A673 (cell line): Measurements from ENCODE around the gene THSD7B. TPM values are rescaled to one million over a fixed set of nuclear protein-coding genes. Genes with fewer than 3 reads are reported as not detected.

Source experiments
- BruUV-seq: library from RNA; stranded (reverse); fragments of 400-500 nt; replicated peaks from 2 replicates; lab custom pipeline; 2021; lab: Mats Ljungman, UMichigan
- CTCF ChIA-PET: fragments of 300-600 bp; sonication (Branson Sonifier 250); formaldehyde crosslinking; loops from one replicate; lab custom pipeline; 2022; ENCODE audit warnings: antibody characterized with exemption; lab: Charles Lee
- POLR2A ChIA-PET: fragments of 300-600 bp; sonication (Branson Sonifier 250); formaldehyde crosslinking; loops from one replicate; lab custom pipeline; 2022; ENCODE audit warnings: antibody characterized with exemption; ENCODE audit not compliant: low non-redundant PET; lab: Charles Lee
- DNase-seq: peaks from one replicate; pipeline ENCODE4 v3.0.0-alpha.2; 2015; ENCODE audit warnings: low spot score
- H3K27ac ChIP-seq: fragments of 200-600 bp; sonication (generic); 2 replicates; pipeline ENCODE4 v1.5.1; 2016; ENCODE audit warnings: mixed run types, low read depth, mild to moderate bottlenecking, mixed read lengths, antibody characterized with exemption, low read length; ENCODE audit not compliant: poor library complexity, severe bottlenecking
- H3K27me3 ChIP-seq: fragments of 200-600 bp; sonication (generic); replicated peaks from 2 replicates; pipeline ENCODE4 v1.6.1; 2017; ENCODE audit warnings: mixed run types, low read depth, mild to moderate bottlenecking, mixed read lengths, antibody characterized with exemption, low read length; ENCODE audit not compliant: insufficient read depth, poor library complexity
- H3K36me3 ChIP-seq: fragments of 200-600 bp; sonication (generic); 2 replicates; pipeline ENCODE4 v1.6.1; 2016; ENCODE audit warnings: mixed run types, mild to moderate bottlenecking, mixed read lengths, antibody characterized with exemption, low read length; ENCODE audit not compliant: insufficient read depth, poor library complexity, severe bottlenecking
- H3K4me1 ChIP-seq: fragments of 200-600 bp; sonication (generic); 2 replicates; pipeline ENCODE4 v1.6.1; 2017; ENCODE audit warnings: mixed run types, mild to moderate bottlenecking, mixed read lengths, antibody characterized with exemption, low read length; ENCODE audit not compliant: insufficient read depth, poor library complexity, severe bottlenecking
- H3K4me3 ChIP-seq: fragments of 200-600 bp; sonication (generic); 2 replicates; pipeline ENCODE4 v1.5.1; 2016; ENCODE audit warnings: low read depth, mixed run types, mild to moderate bottlenecking, mixed read lengths, low read length; ENCODE audit not compliant: poor library complexity, severe bottlenecking
- H3K9me3 ChIP-seq: fragments of 200-600 bp; sonication (generic); 2 replicates; pipeline ENCODE4 v1.6.1; 2016; ENCODE audit warnings: mixed run types, low read depth, mild to moderate bottlenecking, mixed read lengths, antibody characterized with exemption, low read length; ENCODE audit not compliant: poor library complexity, severe bottlenecking
- EZH2 ChIP-seq: fragments of 200-600 bp; sonication (generic); IDR thresholded peaks from 2 replicates; pipeline ENCODE4 v1.6.1; 2017; ENCODE audit warnings: borderline replicate concordance, low read depth, mild to moderate bottlenecking, mixed read lengths, antibody characterized with exemption, low read length; ENCODE audit not compliant: poor library complexity, severe bottlenecking
- intact Hi-C: fragments of 100-400 bp; cut with micrococcal nuclease; formaldehyde crosslinking; loops from one replicate; pipeline ENCODE4 v1.10.0; 2022; ENCODE audit not compliant: unreplicated experiment
- total RNA-seq: library from RNA; stranded (reverse); gene quantifications from 2 replicates; pipeline ENCODE4 v1.2.3, GENCODE V29; 2021
- TF ChIP-seq, protein P1 (sequence below): fragments of 300-800, 200-600 bp; sonication (generic); conservative IDR thresholded peaks from 2 replicates; pipeline ENCODE4 v1.5.1; 2017; ENCODE audit warnings: low read depth, mild to moderate bottlenecking, antibody characterized with exemption, low read length, moderate library complexity, mixed read lengths

The THSD7B gene
- total RNA-seq, 1 experiment from 2014 or later = not detected

GRCh38 chr2:136796339-136796738 lies 31.0 kb downstream of the THSD7B start:
- POLR2A ChIA-PET = no interaction called here
- no peak for TF ChIP-seq EZH2
- TF ChIP-seq, protein P1, sequence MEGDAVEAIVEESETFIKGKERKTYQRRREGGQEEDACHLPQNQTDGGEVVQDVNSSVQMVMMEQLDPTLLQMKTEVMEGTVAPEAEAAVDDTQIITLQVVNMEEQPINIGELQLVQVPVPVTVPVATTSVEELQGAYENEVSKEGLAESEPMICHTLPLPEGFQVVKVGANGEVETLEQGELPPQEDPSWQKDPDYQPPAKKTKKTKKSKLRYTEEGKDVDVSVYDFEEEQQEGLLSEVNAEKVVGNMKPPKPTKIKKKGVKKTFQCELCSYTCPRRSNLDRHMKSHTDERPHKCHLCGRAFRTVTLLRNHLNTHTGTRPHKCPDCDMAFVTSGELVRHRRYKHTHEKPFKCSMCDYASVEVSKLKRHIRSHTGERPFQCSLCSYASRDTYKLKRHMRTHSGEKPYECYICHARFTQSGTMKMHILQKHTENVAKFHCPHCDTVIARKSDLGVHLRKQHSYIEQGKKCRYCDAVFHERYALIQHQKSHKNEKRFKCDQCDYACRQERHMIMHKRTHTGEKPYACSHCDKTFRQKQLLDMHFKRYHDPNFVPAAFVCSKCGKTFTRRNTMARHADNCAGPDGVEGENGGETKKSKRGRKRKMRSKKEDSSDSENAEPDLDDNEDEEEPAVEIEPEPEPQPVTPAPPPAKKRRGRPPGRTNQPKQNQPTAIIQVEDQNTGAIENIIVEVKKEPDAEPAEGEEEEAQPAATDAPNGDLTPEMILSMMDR = peak; percentile 37
- no TSS peak for BruUV-seq
- CTCF ChIA-PET = no interaction called here
- DNase-seq = no peak
- Histone ChIP-seq H3K9me3 (no peaks in the 10 kb centered on the region), H3K27ac (no peak overlapping the region), H3K4me3 (no peak overlapping the region), H3K27me3 (no peaks in the 10 kb centered on the region), H3K4me1 (no peaks in the 10 kb centered on the region), H3K36me3 (no peaks in the 10 kb centered on the region)
- intact Hi-C loops = no loop called here

GRCh38 chr2:136798766-136799165 lies 33.4 kb downstream of the THSD7B start:
- no peaks in the 10 kb centered on the region for H3K27me3 ChIP-seq
- BruUV-seq = no TSS peak
- no peak overlapping the region for H3K27ac ChIP-seq
- H3K4me1 ChIP-seq = no peaks in the 10 kb centered on the region
- no peak overlapping the region for H3K4me3 ChIP-seq
- H3K9me3 ChIP-seq = no peaks in the 10 kb centered on the region
- DNase-seq = no peak
- CTCF ChIA-PET = no interaction called here
- intact Hi-C loops = no loop called here
- no peak for TF ChIP-seq EZH2
- TF ChIP-seq, protein P1 = no peak
- no peaks in the 10 kb centered on the region for H3K36me3 ChIP-seq
- POLR2A ChIA-PET = no interaction called here

- no peaks in the 10 kb centered on the region for H3K4me1 ChIP-seq
- no peak overlapping the region for H3K4me3 ChIP-seq
- no peak overlapping the region for H3K27ac ChIP-seq
- BruUV-seq = no TSS peak
- peak; percentile 57 for DNase-seq
- no peak for TF ChIP-seq EZH2
- TF ChIP-seq, protein P1 = no peak
- intact Hi-C loops = no loop called here
- ChIA-PET CTCF (no interaction called here), POLR2A (no interaction called here)
- H3K9me3 ChIP-seq = no peaks in the 10 kb centered on the region
- no peaks in the 10 kb centered on the region for H3K36me3 ChIP-seq
- H3K27me3 ChIP-seq = no peaks in the 10 kb centered on the region
Observed at GRCh38 chr2:136801661-136802060, 36.3 kb downstream of the THSD7B start.
